ENCODE measurements around the gene DNAJC17.

DNAJC17 gene

GRCh38 chr15:40845511-40846284 is 38.4 kb upstream of the DNAJC17 start:
- Histone ChIP-seq H3K4me1 (ENCODE audit: control insufficient read depth, insufficient read depth, low read length, poor library complexity, severe bottlenecking) (peaks cover 23% of the 10 kb centered on the region), H3K27ac (ENCODE audit: low read depth, low read length, severe bottlenecking) (no peak overlapping the region), H3K9me3 (ENCODE audit: control insufficient read depth, low read length) (no peaks in the 10 kb centered on the region), H3K4me3 (ENCODE audit: extremely low read depth, insufficient read depth, low read length, poor library complexity, severe bottlenecking) (no peak overlapping the region), H3K36me3 (ENCODE audit: control insufficient read depth, insufficient read depth, low read length) (no peaks in the 10 kb centered on the region)
- WGBS, 2 experiments (ENCODE audit: insufficient coverage in 2 of 2) = 84 to 91% methylated on average over 7 to 8 of the region's 8 CpGs

- Histone ChIP-seq H3K27ac (ENCODE audit: low read depth, low read length, severe bottlenecking) (no peak overlapping the region), H3K36me3 (ENCODE audit: control insufficient read depth, insufficient read depth, low read length) (no peaks in the 10 kb centered on the region)
- WGBS, 2 experiments (ENCODE audit: insufficient coverage in 2 of 2) = 73 to 78% methylated on average over 7 of the region's 12 CpGs
Observed at GRCh38 chr15:40845036-40845435, 37.8 kb upstream of the DNAJC17 start.

DNA sequence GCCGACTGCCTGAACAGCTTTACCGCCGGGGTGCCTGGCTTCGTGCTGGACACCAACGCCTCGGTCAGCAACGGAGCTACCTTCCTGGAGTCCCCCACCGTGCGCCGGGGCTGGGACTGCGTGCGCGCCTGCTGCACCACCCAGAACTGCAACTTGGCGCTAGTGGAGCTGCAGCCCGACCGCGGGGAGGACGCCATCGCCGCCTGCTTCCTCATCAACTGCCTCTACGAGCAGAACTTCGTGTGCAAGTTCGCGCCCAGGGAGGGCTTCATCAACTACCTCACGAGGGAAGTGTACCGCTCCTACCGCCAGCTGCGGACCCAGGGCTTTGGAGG is 37.4 kb upstream of the DNAJC17 start:
- WGBS, 2 experiments (ENCODE audit: insufficient coverage in 2 of 2) = 3 to 17% methylated on average over 17 to 21 of the region's 28 CpGs
- no peak overlapping the region for H3K27ac ChIP-seq (ENCODE audit: low read depth, low read length, severe bottlenecking)
- no peaks in the 10 kb centered on the region for H3K36me3 ChIP-seq (ENCODE audit: control insufficient read depth, insufficient read depth, low read length)
- H3K4me3 ChIP-seq (ENCODE audit: extremely low read depth, insufficient read depth, low read length, poor library complexity, severe bottlenecking) = peak overlapping the region; percentile 48
- H3K9me3 ChIP-seq (ENCODE audit: control insufficient read depth, low read length) = no peaks in the 10 kb centered on the region
- peaks cover 23% of the 10 kb centered on the region for H3K4me1 ChIP-seq (ENCODE audit: control insufficient read depth, insufficient read depth, low read length, poor library complexity, severe bottlenecking)

More at GRCh38 chr15:40845036-40845435, 37.8 kb upstream of the DNAJC17 start:
- Histone ChIP-seq H3K9me3 (ENCODE audit: control insufficient read depth, low read length) (no peaks in the 10 kb centered on the region), H3K4me3 (ENCODE audit: extremely low read depth, insufficient read depth, low read length, poor library complexity, severe bottlenecking) (peak overlapping the region; percentile 48), H3K4me1 (ENCODE audit: control insufficient read depth, insufficient read depth, low read length, poor library complexity, severe bottlenecking) (peaks cover 23% of the 10 kb centered on the region)

DNA sequence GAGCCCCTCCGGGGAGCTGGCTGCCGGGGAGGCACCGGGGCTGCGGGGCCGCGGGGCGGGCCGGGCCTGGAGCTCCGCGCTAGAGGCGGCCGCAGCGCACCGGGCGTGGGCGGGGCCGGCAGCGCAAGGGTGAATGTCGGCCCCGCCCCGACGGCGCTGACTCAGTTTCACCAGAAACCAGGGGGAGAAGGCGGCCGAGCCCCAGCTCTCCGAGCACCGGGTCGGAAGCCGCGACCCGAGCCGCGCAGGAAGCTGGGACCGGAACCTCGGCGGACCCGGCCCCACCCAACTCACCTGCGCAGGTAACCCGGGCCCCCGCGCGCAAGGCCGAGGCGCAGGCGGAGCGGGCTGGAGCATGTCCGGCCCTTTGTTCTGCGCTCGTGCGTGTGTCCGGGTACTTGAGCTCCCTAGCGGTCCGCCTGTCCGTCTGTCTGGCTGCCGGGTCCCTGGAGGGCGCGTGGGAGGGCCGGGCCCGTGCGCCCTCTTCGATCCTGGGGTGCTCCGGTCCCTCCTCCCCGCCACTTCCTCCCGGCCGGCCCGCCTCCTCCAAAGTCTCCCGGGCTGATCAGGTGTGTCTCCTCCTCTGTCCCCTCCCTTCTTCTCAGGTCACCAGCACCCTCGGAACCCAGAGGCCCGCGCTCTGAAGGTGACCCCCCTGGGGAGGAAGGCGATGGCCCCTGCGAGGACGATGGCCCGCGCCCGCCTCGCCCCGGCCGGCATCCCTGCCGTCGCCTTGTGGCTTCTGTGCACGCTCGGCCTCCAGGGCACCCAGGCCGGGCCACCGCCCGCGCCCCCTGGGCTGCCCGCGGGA is 36.8 kb upstream of the DNAJC17 start, which contains the start of gene SPINT1:
Gene SPINT1 (plus strand): TSS at position 164 of the 811 bp plus-strand sequence. CDS start 507 bp downstream, at position 671.
- Histone ChIP-seq H3K9me3 (ENCODE audit: control insufficient read depth, low read length) (no peaks in the 10 kb centered on the region), H3K36me3 (ENCODE audit: control insufficient read depth, insufficient read depth, low read length) (no peaks in the 10 kb centered on the region), H3K4me3 (ENCODE audit: extremely low read depth, insufficient read depth, low read length, poor library complexity, severe bottlenecking) (peak within 1 kb of the TSS; percentile 48), H3K4me1 (ENCODE audit: control insufficient read depth, insufficient read depth, low read length, poor library complexity, severe bottlenecking) (peaks cover 23% of the 10 kb centered on the region), H3K27ac (ENCODE audit: low read depth, low read length, severe bottlenecking) (no peak within 1 kb of the TSS)
- 1 to 2% methylated on average over 78 to 79 of the region's 89 CpGs for WGBS, 2 experiments (ENCODE audit: insufficient coverage in 2 of 2)

DNA sequence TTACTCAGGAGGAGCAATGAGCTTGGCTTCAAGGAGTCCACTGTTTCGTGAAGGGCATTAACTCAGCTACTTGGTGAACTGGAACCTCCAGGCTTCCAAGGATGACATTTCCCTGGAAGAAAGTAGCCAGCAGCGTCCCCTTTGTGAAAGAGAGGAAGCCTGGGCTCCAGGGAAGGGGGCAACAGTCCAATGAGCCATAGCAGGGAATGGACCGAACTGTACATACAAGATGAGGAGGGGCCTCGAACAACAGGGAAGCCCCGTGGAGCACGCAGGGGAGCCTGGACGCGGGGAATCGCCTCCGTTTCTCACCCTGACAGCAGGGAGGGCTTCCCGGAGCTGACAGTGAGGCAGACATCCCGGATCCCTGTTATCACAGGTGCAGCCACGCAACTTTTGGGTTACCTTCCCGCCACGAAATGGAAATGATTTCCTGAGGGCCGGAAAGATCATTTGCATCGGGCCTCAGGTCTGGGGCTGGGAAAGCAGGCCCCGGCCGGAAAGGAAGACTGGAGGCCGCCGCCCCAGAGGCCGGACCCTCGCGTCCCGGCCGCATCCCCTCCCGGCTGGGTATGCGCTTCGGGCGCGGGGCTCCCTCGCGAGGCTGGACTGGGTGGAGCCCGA is 36.1 kb upstream of the DNAJC17 start:
- no peak overlapping the region for H3K27ac ChIP-seq (ENCODE audit: low read depth, low read length, severe bottlenecking)
- H3K4me3 ChIP-seq (ENCODE audit: extremely low read depth, insufficient read depth, low read length, poor library complexity, severe bottlenecking) = peak overlapping the region; percentile 48
- 12 to 14% methylated on average over 27 to 31 of the region's 34 CpGs for WGBS, 2 experiments (ENCODE audit: insufficient coverage in 2 of 2)
- H3K4me1 ChIP-seq (ENCODE audit: control insufficient read depth, insufficient read depth, low read length, poor library complexity, severe bottlenecking) = peaks cover 23% of the 10 kb centered on the region
- H3K36me3 ChIP-seq (ENCODE audit: control insufficient read depth, insufficient read depth, low read length) = no peaks in the 10 kb centered on the region
- no peaks in the 10 kb centered on the region for H3K9me3 ChIP-seq (ENCODE audit: control insufficient read depth, low read length)

- Histone ChIP-seq H3K36me3 (ENCODE audit: control insufficient read depth, insufficient read depth, low read length) (no peaks in the 10 kb centered on the region), H3K4me3 (ENCODE audit: extremely low read depth, insufficient read depth, low read length, poor library complexity, severe bottlenecking) (no peak overlapping the region), H3K27ac (ENCODE audit: low read depth, low read length, severe bottlenecking) (no peak overlapping the region), H3K4me1 (ENCODE audit: control insufficient read depth, insufficient read depth, low read length, poor library complexity, severe bottlenecking) (peaks cover 8% of the 10 kb centered on the region), H3K9me3 (ENCODE audit: control insufficient read depth, low read length) (no peaks in the 10 kb centered on the region)
- WGBS, 2 experiments (ENCODE audit: insufficient coverage in 2 of 2) = 80% methylated on average over 2 of the region's 2 CpGs; no CpG with 5 or more reads in 1 of the 2 experiments
Observed at GRCh38 chr15:40841741-40842140, 34.5 kb upstream of the DNAJC17 start.

GRCh38 chr15:40838756-40839155 is 31.5 kb upstream of the DNAJC17 start:
- no peaks in the 10 kb centered on the region for H3K9me3 ChIP-seq (ENCODE audit: control insufficient read depth, low read length)
- no peaks in the 10 kb centered on the region for H3K36me3 ChIP-seq (ENCODE audit: control insufficient read depth, insufficient read depth, low read length)
- 80 to 100% methylated on average over 1 to 3 of the region's 5 CpGs for WGBS, 2 experiments (ENCODE audit: insufficient coverage in 2 of 2)
- H3K4me3 ChIP-seq (ENCODE audit: extremely low read depth, insufficient read depth, low read length, poor library complexity, severe bottlenecking) = no peak overlapping the region
- H3K27ac ChIP-seq (ENCODE audit: low read depth, low read length, severe bottlenecking) = no peak overlapping the region
- no peaks in the 10 kb centered on the region for H3K4me1 ChIP-seq (ENCODE audit: control insufficient read depth, insufficient read depth, low read length, poor library complexity, severe bottlenecking)

- no peak overlapping the region for H3K27ac ChIP-seq (ENCODE audit: low read depth, low read length, severe bottlenecking)
- 83% methylated on average over 1 of the region's 1 CpG; no CpG with 5 or more reads in 1 of the 2 experiments for WGBS, 2 experiments (ENCODE audit: insufficient coverage in 2 of 2)
- H3K36me3 ChIP-seq (ENCODE audit: control insufficient read depth, insufficient read depth, low read length) = no peaks in the 10 kb centered on the region
- no peaks in the 10 kb centered on the region for H3K4me1 ChIP-seq (ENCODE audit: control insufficient read depth, insufficient read depth, low read length, poor library complexity, severe bottlenecking)
- H3K4me3 ChIP-seq (ENCODE audit: extremely low read depth, insufficient read depth, low read length, poor library complexity, severe bottlenecking) = no peak overlapping the region
- no peaks in the 10 kb centered on the region for H3K9me3 ChIP-seq (ENCODE audit: control insufficient read depth, low read length)
Observed at GRCh38 chr15:40836020-40836419, 28.7 kb upstream of the DNAJC17 start.

- H3K9me3 ChIP-seq (ENCODE audit: control insufficient read depth, low read length) = no peaks in the 10 kb centered on the region
- no peaks in the 10 kb centered on the region for H3K4me1 ChIP-seq (ENCODE audit: control insufficient read depth, insufficient read depth, low read length, poor library complexity, severe bottlenecking)
- H3K36me3 ChIP-seq (ENCODE audit: control insufficient read depth, insufficient read depth, low read length) = no peaks in the 10 kb centered on the region
- no peak overlapping the region for H3K4me3 ChIP-seq (ENCODE audit: extremely low read depth, insufficient read depth, low read length, poor library complexity, severe bottlenecking)
- H3K27ac ChIP-seq (ENCODE audit: low read depth, low read length, severe bottlenecking) = no peak overlapping the region
Observed at GRCh38 chr15:40832903-40833302, 25.6 kb upstream of the DNAJC17 start.

DNA sequence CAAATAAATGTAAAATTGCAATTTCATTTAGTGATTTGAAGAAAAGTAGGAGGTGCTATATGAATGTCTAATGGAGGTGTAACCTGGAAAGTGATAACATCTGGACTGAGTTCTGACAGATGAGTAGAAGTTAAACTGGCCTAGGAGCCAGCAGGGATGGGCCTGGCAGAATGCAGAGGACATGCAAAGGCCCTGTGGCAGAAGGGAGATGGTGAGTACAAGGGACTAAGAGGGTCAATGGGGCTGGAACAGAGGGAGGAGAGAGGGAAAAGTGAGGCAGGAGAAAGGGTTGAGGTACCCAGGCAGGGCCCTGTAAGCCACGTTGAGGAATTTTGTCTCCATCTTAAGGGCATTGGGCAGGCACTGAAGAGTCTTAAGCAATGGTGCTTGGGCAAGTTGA is 24.6 kb upstream of the DNAJC17 start:
- Histone ChIP-seq H3K36me3 (ENCODE audit: control insufficient read depth, insufficient read depth, low read length) (no peaks in the 10 kb centered on the region), H3K4me3 (ENCODE audit: extremely low read depth, insufficient read depth, low read length, poor library complexity, severe bottlenecking) (no peak overlapping the region)
- 71 to 85% methylated on average over 1 of the region's 1 CpG for WGBS, 2 experiments (ENCODE audit: insufficient coverage in 2 of 2)

More for the DNA sequence above, 24.6 kb upstream of the DNAJC17 start:
- Histone ChIP-seq H3K4me1 (ENCODE audit: control insufficient read depth, insufficient read depth, low read length, poor library complexity, severe bottlenecking) (no peaks in the 10 kb centered on the region), H3K27ac (ENCODE audit: low read depth, low read length, severe bottlenecking) (no peak overlapping the region), H3K9me3 (ENCODE audit: control insufficient read depth, low read length) (no peaks in the 10 kb centered on the region)
